ENCODE data around the gene CFAP57.

The CFAP57 gene

GRCh38 chr1:43217747-43218146, 45.6 kb downstream of the CFAP57 start:
- CTCF ChIA-PET, result no interaction called here
- DNase-seq (ENCODE audit: low spot score), result no peak
- H3K27ac ChIP-seq, result no peak overlapping the region
- TF ChIP-seq, protein P1, sequence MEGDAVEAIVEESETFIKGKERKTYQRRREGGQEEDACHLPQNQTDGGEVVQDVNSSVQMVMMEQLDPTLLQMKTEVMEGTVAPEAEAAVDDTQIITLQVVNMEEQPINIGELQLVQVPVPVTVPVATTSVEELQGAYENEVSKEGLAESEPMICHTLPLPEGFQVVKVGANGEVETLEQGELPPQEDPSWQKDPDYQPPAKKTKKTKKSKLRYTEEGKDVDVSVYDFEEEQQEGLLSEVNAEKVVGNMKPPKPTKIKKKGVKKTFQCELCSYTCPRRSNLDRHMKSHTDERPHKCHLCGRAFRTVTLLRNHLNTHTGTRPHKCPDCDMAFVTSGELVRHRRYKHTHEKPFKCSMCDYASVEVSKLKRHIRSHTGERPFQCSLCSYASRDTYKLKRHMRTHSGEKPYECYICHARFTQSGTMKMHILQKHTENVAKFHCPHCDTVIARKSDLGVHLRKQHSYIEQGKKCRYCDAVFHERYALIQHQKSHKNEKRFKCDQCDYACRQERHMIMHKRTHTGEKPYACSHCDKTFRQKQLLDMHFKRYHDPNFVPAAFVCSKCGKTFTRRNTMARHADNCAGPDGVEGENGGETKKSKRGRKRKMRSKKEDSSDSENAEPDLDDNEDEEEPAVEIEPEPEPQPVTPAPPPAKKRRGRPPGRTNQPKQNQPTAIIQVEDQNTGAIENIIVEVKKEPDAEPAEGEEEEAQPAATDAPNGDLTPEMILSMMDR (conservative IDR thresholded peaks at IDR 0.05; ENCODE audit: low read depth), result no peak
- POLR2A ChIA-PET (ENCODE audit: low non-redundant PET), result no interaction called here

- ChIA-PET CTCF (no interaction called here), POLR2A (ENCODE audit: low non-redundant PET) (no interaction called here)
- no peak overlapping the region for H3K27ac ChIP-seq
- TF ChIP-seq, protein P1 (conservative IDR thresholded peaks at IDR 0.05; ENCODE audit: low read depth), result no peak
- DNase-seq (ENCODE audit: low spot score), result no peak
Measured at GRCh38 chr1:43220905-43221778, 49.0 kb downstream of the CFAP57 start.

DNA sequence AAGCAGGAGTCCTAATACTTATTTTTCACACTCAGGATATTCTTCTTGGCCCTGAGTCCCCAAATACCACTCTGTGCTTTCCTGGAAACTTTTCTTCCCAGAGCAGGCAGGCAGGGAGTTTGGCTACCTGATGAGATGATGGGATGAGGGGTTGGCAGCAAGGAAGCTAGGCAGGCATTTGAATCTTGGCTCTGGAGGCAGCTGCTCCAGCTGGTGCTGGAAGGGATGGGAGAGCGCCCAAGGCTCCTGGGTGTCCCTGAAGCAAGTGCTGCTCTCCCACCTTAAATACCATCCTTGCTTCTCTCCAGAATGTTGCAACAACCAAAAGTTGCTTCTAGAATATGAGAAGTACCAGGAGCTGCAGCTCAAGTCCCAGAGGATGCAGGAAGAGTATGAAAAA, 49.7 kb downstream of the CFAP57 start:
- DNase-seq (ENCODE audit: low spot score), result no peak
- H3K27ac ChIP-seq, result no peak overlapping the region
- ChIA-PET CTCF (interaction anchor here (0.8 kb wide), 1 partner anchor 193 kb away, joined by 3 read pairs; no protein-coding TSS in a partner anchor), POLR2A (ENCODE audit: low non-redundant PET) (no interaction called here)
- TF ChIP-seq, protein P1 (conservative IDR thresholded peaks at IDR 0.05; ENCODE audit: low read depth), result no peak

- ChIA-PET CTCF (no interaction called here), POLR2A (ENCODE audit: low non-redundant PET) (no interaction called here)
- H3K27ac ChIP-seq, result no peak overlapping the region
- DNase-seq (ENCODE audit: low spot score), result no peak
- TF ChIP-seq, protein P1 (conservative IDR thresholded peaks at IDR 0.05; ENCODE audit: low read depth), result no peak
Measured at GRCh38 chr1:43222879-43223278, 50.7 kb downstream of the CFAP57 start.

DNA sequence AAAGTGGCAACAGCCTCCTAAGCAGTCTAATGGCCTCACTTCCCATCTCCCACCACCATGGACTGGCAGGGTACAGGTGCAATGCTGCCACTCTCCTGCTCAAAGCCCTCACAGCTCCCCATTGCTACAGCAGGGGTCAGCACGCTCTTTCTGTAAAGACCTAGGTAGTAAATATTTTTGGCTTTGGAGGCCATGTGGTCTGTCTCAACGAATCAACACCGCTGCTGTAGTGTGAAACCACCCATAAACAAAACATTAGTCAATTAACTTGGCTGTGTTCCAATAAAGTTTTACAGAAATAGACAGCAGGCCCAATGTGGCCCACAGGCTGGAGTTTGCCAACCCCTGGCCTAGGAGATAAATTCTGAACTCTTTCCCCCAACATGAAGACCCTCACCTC, 53.0 kb downstream of the CFAP57 start:
- TF ChIP-seq, protein P1 (conservative IDR thresholded peaks at IDR 0.05; ENCODE audit: low read depth), result no peak
- ChIA-PET POLR2A (ENCODE audit: low non-redundant PET) (no interaction called here), CTCF (interaction anchor here (0.7 kb wide), 1 partner anchor 239 kb away, joined by 3 read pairs; no protein-coding TSS in a partner anchor)
- H3K27ac ChIP-seq, result no peak overlapping the region
- DNase-seq (ENCODE audit: low spot score), result peak; percentile 52

DNA sequence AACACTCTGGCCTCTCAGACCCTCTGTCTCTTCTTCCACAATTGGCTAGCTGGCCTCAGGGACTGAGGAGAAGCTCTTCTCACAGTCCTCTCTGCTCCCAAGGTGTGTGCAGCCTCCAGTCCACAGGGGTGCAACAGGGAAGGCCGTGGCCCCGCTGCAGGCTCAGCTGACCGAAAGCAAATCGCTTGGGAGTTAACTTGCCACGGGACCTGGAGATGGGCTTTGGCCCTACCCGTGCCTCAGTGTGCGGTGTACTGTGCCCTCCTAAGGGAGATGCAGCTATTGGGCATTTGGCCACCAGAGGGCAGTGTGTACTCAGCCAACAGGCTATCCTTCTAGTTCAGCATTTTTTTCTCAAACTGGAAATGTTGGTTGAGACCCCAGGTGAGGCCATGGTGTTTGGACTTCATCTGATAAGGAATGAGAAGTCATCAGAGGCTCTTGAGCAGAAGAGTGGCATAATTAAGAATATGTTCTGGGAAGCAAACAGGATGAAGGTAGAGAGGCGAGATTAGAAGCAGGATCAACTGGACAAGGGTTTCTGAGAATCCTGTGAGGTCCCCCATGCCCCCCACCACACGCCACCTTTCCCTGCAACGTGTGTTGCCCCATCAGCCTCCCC, 55.1 kb downstream of the CFAP57 start:
- TF ChIP-seq, protein P1 (conservative IDR thresholded peaks at IDR 0.05; ENCODE audit: low read depth), result peak; percentile 91
- DNase-seq (ENCODE audit: low spot score), result peak; percentile 68
- CTCF ChIA-PET, result interaction anchor here (0.6 to 1.7 kb wide), 15 partner anchors 62 to 479 kb away, joined by 3 to 18 read pairs (median 5); partner anchors contain the start of genes CDC20, ELOVL1, MED8 and SZT2
- POLR2A ChIA-PET (ENCODE audit: low non-redundant PET), result no interaction called here
- no peak overlapping the region for H3K27ac ChIP-seq

All from RWPE1 (cell line).